ENCODE data around the gene SRP54. TPM values are rescaled to one million over a fixed set of nuclear protein-coding genes. Genes with fewer than 3 reads are reported as not detected.
"Not testable (repeated sequence)": the region's sequence is repeated elsewhere in the genome, so short reads cannot be mapped to it uniquely, and the experiment has no call there.

SRP54 gene
- total and polyA plus RNA-seq, 9 donors: 38.0 to 49.9 (median 43.7) TPM

DNA sequence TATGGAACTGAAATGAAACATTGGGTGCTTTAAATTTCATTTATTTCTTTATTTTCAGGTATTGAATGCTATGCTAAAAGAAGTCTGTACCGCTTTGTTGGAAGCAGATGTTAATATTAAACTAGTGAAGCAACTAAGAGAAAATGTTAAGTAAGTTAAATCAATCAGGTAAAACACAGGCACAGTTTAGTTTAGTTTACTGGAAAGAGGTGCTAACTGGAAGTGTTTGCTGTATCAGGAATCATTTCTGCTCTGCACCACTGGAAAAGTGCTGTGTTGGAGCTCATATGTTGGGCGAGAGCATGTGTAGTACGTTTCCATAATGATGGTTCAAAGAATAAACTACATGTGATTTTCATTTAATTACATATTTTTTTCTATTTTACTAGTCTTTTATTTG, 16.7 kb downstream of the SRP54 start:
- no CpG with 5 or more reads among the region's 3 CpGs for WGBS (ENCODE audit: insufficient coverage)
- Histone ChIP-seq H3K27me3 (ENCODE audit: control insufficient read depth, insufficient read depth, low read length) (no peaks in the 10 kb centered on the region), H3K27ac (ENCODE audit: low read length) (no peak overlapping the region), H3K36me3 (ENCODE audit: control insufficient read depth, insufficient read depth, low read length) (peaks cover 16% of the 10 kb centered on the region), H3K4me1 (ENCODE audit: control insufficient read depth, insufficient read depth, low read length) (no peaks in the 10 kb centered on the region), H3K4me3 (ENCODE audit: low read length) (no peak overlapping the region), H3K9me3 (replicated peaks; ENCODE audit: control insufficient read depth, low read depth, low read length) (no peaks in the 10 kb centered on the region)
- no peak for DNase-seq

DNA sequence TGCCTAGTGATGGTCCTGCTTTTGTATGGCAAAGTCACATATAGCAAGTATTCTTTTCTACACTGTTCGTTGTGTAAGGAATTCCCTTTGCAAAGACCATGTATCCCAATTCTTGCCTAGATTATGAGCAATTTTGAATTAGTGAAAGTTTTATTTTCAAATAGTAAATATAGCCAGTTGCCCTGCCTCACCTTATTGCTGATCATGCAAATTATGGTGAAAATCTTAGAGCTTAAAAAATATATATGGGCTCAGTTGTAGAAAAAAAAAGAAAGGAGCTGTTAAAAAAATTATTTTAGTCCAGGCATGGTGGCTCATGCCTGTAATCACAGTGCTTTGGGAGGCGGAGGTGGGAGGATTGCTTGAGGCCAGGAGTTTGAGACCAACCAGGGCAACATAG, 18.8 kb downstream of the SRP54 start:
- DNase-seq: no peak
- Histone ChIP-seq H3K36me3 (ENCODE audit: control insufficient read depth, insufficient read depth, low read length) (peaks cover 24% of the 10 kb centered on the region), H3K4me3 (ENCODE audit: low read length) (no peak overlapping the region), H3K27me3 (ENCODE audit: control insufficient read depth, insufficient read depth, low read length) (no peaks in the 10 kb centered on the region), H3K4me1 (ENCODE audit: control insufficient read depth, insufficient read depth, low read length) (no peaks in the 10 kb centered on the region), H3K27ac (ENCODE audit: low read length) (no peak overlapping the region), H3K9me3 (replicated peaks; ENCODE audit: control insufficient read depth, low read depth, low read length) (no peaks in the 10 kb centered on the region)
- 88% methylated on average over 1 of the region's 2 CpGs for WGBS (ENCODE audit: insufficient coverage)

DNA sequence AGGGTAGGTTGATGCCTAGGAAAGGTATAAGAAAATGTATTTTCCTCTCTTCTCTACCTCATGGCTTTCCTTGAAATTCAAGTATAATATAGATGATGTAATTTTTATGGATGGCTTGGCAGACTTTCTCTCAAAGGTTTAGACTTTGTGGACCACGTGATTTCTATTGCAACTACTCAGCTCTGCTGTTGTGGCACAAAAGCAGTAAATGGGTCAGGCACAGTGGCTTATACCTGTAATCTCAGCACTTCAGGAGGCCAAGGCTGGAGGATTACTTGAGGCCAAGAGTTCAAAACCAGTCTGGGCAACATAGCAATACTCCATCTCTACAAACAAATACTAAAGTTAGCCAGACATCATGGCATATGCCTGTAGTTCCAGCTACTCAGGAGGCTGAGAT, 22.0 kb downstream of the SRP54 start:
- no peaks in the 10 kb centered on the region for H3K9me3 ChIP-seq (replicated peaks; ENCODE audit: control insufficient read depth, low read depth, low read length)
- H3K36me3 ChIP-seq (ENCODE audit: control insufficient read depth, insufficient read depth, low read length): peaks cover 27% of the 10 kb centered on the region
- no peaks in the 10 kb centered on the region for H3K27me3 ChIP-seq (ENCODE audit: control insufficient read depth, insufficient read depth, low read length)
- no peak for DNase-seq
- no peaks in the 10 kb centered on the region for H3K4me1 ChIP-seq (ENCODE audit: control insufficient read depth, insufficient read depth, low read length)
- no peak overlapping the region for H3K4me3 ChIP-seq (ENCODE audit: low read length)
- no peak overlapping the region for H3K27ac ChIP-seq (ENCODE audit: low read length)
- WGBS (ENCODE audit: insufficient coverage): 80% methylated on average over 1 of the region's 1 CpG

DNA sequence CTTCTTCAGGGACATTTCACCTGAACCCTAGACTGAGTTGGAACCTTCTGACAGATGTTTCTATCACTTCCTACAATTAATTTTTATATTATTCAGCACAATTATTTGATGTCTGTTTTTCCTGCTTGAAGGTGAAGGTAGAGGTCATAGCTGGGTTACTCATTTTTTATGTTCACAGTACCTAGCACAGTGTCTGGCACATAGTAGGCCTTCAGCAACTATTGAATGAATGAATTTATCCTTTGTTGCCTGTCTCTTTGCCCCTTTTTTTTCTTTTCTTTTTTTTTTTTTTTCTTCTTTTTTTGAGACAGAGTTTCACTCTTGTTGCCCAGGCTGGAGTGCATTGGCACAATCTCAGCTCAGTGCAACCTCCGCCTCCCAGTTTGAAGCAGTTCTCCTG, 33.8 kb downstream of the SRP54 start:
- Histone ChIP-seq H3K36me3 (ENCODE audit: control insufficient read depth, insufficient read depth, low read length) (peaks cover 30% of the 10 kb centered on the region), H3K9me3 (replicated peaks; ENCODE audit: control insufficient read depth, low read depth, low read length) (no peaks in the 10 kb centered on the region), H3K4me1 (ENCODE audit: control insufficient read depth, insufficient read depth, low read length) (no peaks in the 10 kb centered on the region)

DNA sequence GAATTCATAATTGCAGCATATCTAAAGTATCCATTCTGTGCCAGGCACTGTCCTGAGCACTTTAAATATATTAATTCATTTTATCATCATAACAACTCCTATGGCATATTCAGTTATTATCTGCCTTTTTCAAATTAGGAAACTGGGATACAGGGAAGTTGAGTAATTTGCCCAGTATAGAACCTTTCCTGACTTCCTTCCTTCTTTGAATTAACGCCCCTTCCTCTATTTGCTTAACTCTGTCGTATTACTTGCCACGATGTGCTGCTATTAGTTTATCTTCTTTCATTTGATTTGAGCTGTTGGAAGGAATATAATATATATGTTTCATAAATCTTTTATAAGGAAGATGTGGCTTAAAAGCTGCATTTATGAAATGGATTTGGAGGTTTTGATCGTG, 37.9 kb downstream of the SRP54 start:
- no peak overlapping the region for H3K27ac ChIP-seq (ENCODE audit: low read length)

More for the DNA sequence above, 33.8 kb downstream of the SRP54 start:
- H3K27me3 ChIP-seq (ENCODE audit: control insufficient read depth, insufficient read depth, low read length): no peaks in the 10 kb centered on the region
- 88% methylated on average over 1 of the region's 1 CpG for WGBS (ENCODE audit: insufficient coverage)
- no peak overlapping the region for H3K27ac ChIP-seq (ENCODE audit: low read length)
- DNase-seq: no peak
- H3K4me3 ChIP-seq (ENCODE audit: low read length): no peak overlapping the region

DNA sequence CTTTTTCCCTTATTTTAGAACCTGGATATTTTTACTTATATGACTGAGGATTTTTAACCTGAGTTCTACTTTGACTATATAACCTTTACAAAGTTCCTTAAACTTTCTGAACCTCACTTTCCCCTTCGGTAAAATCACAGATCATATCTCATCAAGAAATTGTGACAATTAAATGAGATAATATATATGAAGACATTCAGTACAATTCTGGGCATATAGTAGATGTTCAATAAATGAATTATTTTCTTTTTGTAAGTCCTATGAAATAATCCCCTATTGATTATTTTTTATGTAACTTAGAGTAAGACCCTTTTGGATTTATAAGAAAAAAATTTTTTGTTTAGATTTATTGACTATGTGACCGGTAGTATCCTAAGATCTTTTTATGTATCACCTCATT, 45.6 kb downstream of the SRP54 start:
- H3K9me3 ChIP-seq (replicated peaks; ENCODE audit: control insufficient read depth, low read depth, low read length): no peaks in the 10 kb centered on the region
- no CpG with 5 or more reads among the region's 2 CpGs for WGBS (ENCODE audit: insufficient coverage)
- H3K4me3 ChIP-seq (ENCODE audit: low read length): no peak overlapping the region
- no peak overlapping the region for H3K27ac ChIP-seq (ENCODE audit: low read length)
- H3K4me1 ChIP-seq (ENCODE audit: control insufficient read depth, insufficient read depth, low read length): no peaks in the 10 kb centered on the region
- H3K27me3 ChIP-seq (ENCODE audit: control insufficient read depth, insufficient read depth, low read length): no peaks in the 10 kb centered on the region
- no peak for DNase-seq
- peaks cover 29% of the 10 kb centered on the region for H3K36me3 ChIP-seq (ENCODE audit: control insufficient read depth, insufficient read depth, low read length)

More for the DNA sequence above, 37.9 kb downstream of the SRP54 start:
- Histone ChIP-seq H3K4me1 (ENCODE audit: control insufficient read depth, insufficient read depth, low read length) (no peaks in the 10 kb centered on the region), H3K9me3 (replicated peaks; ENCODE audit: control insufficient read depth, low read depth, low read length) (no peaks in the 10 kb centered on the region), H3K27me3 (ENCODE audit: control insufficient read depth, insufficient read depth, low read length) (no peaks in the 10 kb centered on the region), H3K36me3 (ENCODE audit: control insufficient read depth, insufficient read depth, low read length) (peaks cover 20% of the 10 kb centered on the region), H3K4me3 (ENCODE audit: low read length) (no peak overlapping the region)
- no CpG with 5 or more reads among the region's 4 CpGs for WGBS (ENCODE audit: insufficient coverage)
- no peak for DNase-seq

DNA sequence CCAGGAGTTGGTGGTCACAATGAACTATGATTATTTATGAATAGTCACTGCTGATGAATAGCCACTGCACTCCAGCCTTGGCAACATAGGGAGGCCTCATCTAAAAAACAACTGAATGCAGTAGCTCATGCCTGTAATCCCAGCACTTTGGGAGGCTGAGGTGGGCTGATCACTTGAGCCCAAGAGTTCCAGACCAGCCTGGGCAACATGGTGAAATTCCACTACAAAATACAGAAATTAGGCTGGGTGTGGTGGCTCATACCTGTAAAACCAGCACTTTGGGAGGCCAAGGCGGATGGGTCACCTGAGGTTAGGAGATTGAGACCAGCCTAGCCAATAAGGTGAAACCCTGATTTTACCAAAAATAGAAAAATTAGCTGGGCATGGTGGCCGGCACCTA, 49.8 kb downstream of the SRP54 start:
- H3K4me1 ChIP-seq (ENCODE audit: control insufficient read depth, insufficient read depth, low read length): no peaks in the 10 kb centered on the region
- H3K27me3 ChIP-seq (ENCODE audit: control insufficient read depth, insufficient read depth, low read length): no peaks in the 10 kb centered on the region
- peaks cover 20% of the 10 kb centered on the region for H3K36me3 ChIP-seq (ENCODE audit: control insufficient read depth, insufficient read depth, low read length)
- no peak for DNase-seq
- H3K9me3 ChIP-seq (replicated peaks; ENCODE audit: control insufficient read depth, low read depth, low read length): peaks cover 6% of the 10 kb centered on the region
- no peak overlapping the region for H3K4me3 ChIP-seq (ENCODE audit: low read length)
- no CpG with 5 or more reads among the region's 2 CpGs for WGBS (ENCODE audit: insufficient coverage)
- H3K27ac ChIP-seq (ENCODE audit: low read length): no peak overlapping the region

DNA sequence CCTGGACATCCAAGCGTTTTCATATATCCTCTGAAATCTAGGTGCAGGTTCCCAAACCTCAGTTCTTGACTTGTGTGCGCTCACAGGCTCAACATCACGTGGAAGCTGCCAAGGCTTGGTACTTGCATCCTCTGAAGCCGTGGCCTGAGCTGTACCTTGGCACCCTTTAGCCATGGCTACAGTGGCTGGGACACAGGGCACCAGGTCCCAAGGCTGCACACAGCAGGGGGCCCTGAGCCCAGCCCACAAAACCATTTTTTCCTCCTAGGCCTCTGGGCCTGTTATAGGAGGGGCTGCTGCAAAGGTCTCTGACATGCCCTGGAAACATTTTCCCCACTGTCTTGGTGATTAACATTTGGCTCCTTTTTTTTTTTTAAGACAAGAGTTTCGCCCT, 51.6 kb downstream of the SRP54 start:
- WGBS (ENCODE audit: insufficient coverage): 91% methylated on average over 5 of the region's 5 CpGs
- Histone ChIP-seq H3K36me3 (ENCODE audit: control insufficient read depth, insufficient read depth, low read length) (peaks cover 17% of the 10 kb centered on the region), H3K9me3 (replicated peaks; ENCODE audit: control insufficient read depth, low read depth, low read length) (peaks cover 6% of the 10 kb centered on the region), H3K27me3 (ENCODE audit: control insufficient read depth, insufficient read depth, low read length) (no peaks in the 10 kb centered on the region), H3K4me1 (ENCODE audit: control insufficient read depth, insufficient read depth, low read length) (no peaks in the 10 kb centered on the region), H3K4me3 (ENCODE audit: low read length) (no peak overlapping the region), H3K27ac (ENCODE audit: low read length) (no peak overlapping the region)
- DNase-seq: no peak

DNA sequence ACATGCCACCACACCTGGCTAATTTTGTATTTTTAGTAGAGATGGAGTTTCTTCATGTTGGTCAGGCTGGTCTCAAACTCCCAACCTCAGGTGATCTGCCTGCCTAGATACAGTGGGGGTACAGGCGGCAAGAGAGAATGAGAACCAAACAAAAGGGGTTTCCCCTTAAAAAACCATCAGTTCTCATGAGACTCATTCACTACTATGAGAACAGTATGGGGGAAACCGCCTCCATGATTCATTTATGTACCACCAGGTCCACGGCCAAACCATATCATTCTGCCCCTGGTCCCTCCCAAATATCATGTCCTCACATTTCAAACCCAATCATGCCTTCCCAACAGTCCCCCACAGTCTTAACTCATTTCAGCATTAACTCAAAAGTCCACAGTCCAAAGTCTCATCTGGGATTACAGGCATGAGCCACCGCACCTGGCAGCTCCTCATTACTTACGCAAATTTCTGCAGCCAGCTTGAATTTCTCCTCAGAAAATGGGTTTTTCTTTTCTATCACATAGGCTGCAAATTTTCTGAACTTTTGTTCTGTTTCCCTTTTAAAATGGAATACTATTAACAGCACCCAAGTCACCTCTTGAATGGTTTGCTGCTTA, 52.3 kb downstream of the SRP54 start:
- H3K4me3 ChIP-seq (ENCODE audit: low read length); H3K27me3 ChIP-seq (ENCODE audit: control insufficient read depth, insufficient read depth, low read length); H3K4me1 ChIP-seq (ENCODE audit: control insufficient read depth, insufficient read depth, low read length); H3K9me3 ChIP-seq (replicated peaks; ENCODE audit: control insufficient read depth, low read depth, low read length); H3K27ac ChIP-seq (ENCODE audit: low read length); DNase-seq: not testable (repeated sequence)
- H3K36me3 ChIP-seq (ENCODE audit: control insufficient read depth, insufficient read depth, low read length): peaks cover 14% of the 10 kb centered on the region
- WGBS (ENCODE audit: insufficient coverage): 93% methylated on average over 3 of the region's 5 CpGs

DNA sequence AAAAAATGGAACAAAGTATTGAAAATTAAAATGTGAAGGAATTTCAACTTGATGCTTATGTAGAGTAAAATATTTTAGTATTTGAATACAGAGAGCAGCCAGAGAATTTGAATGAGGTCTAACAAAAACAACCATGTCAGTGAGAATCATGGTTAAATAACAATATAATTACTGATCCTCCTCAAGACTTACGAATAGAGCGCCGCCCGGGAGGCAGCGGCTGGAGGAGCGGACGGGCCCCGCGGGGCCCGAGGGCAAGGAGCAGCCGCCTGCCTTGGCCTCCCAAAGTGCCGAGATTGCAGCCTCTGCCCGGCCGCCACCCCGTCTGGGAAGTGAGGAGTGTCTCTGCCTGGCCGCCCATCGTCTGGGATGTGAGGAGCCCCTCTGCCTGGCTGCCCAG, 55.5 kb downstream of the SRP54 start:
- H3K27ac ChIP-seq (ENCODE audit: low read length); DNase-seq; H3K9me3 ChIP-seq (replicated peaks; ENCODE audit: control insufficient read depth, low read depth, low read length); H3K27me3 ChIP-seq (ENCODE audit: control insufficient read depth, insufficient read depth, low read length); H3K4me3 ChIP-seq (ENCODE audit: low read length); H3K36me3 ChIP-seq (ENCODE audit: control insufficient read depth, insufficient read depth, low read length); H3K4me1 ChIP-seq (ENCODE audit: control insufficient read depth, insufficient read depth, low read length): not testable (repeated sequence)
- no CpG with 5 or more reads among the region's 17 CpGs for WGBS (ENCODE audit: insufficient coverage)

DNA sequence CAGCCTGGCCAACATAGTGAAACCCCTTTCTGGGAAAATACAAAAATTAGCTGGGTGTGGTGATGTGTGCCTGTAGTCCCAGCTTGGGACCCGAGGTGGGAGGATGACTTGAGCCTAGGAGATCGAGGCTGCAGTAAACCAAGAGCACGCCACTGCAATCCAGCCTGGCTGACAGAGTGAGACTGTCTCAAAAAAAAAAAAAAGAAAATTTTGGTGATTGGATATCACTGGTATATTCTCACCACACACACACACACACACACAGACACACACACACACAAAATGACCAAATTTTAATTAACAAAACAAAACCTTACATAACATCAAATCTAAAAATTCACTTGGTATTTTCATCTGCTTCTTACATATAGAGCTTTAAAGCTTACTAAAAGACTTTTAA, 59.8 kb downstream of the SRP54 start:
- DNase-seq: no peak
- no peaks in the 10 kb centered on the region for H3K27me3 ChIP-seq (ENCODE audit: control insufficient read depth, insufficient read depth, low read length)
- no peak overlapping the region for H3K4me3 ChIP-seq (ENCODE audit: low read length)
- H3K36me3 ChIP-seq (ENCODE audit: control insufficient read depth, insufficient read depth, low read length): no peaks in the 10 kb centered on the region
- WGBS (ENCODE audit: insufficient coverage): 60% methylated on average over 1 of the region's 3 CpGs
- H3K27ac ChIP-seq (ENCODE audit: low read length): no peak overlapping the region
- peaks cover 6% of the 10 kb centered on the region for H3K4me1 ChIP-seq (ENCODE audit: control insufficient read depth, insufficient read depth, low read length)
- H3K9me3 ChIP-seq (replicated peaks; ENCODE audit: control insufficient read depth, low read depth, low read length): no peaks in the 10 kb centered on the region
